Hepatocyte (in vitro differentiated cells): ENCODE measurements around the gene MT1E.

Experiments
- CTCF ChIP-seq: fragments of 200-600 bp; sonication (generic); IDR thresholded peaks from 2 replicates; pipeline ENCODE4 v1.5.1; 2016; ENCODE audit warnings: antibody characterized with exemption, mild to moderate bottlenecking; ENCODE audit not compliant: poor library complexity
- EZH2phosphoT487 ChIP-seq: fragments of 200-600 bp; sonication (generic); IDR thresholded peaks from one replicate; pipeline ENCODE4 v1.6.1; 2018; ENCODE audit warnings: antibody characterized with exemption, mild to moderate bottlenecking, low read depth, moderate library complexity; ENCODE audit not compliant: unreplicated experiment, severe bottlenecking

DNA sequence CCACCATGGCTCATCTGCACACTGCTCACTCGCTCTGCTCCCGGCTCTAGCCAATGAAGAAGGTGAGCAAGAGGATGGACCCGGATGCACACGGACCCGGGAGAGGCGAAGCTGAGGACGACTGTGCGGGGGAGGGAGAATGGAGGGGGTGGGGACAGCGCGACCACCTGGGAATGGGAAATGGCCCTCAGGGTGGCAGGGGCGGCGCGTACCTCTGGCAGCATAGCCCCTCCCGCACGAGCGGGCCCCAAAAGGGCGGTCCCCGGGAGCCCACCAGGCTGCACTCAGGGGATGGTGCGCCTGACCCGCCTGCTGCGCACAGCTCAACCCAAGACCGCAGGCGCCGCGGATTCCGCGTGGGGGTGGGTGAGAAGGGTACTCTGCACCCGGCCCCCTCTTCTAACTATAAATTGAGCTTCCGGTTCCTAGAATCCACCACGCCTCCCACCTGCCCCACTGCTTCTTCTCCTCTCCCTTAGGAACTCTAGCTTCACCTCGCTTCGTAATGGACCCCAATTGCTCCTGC lies 50.2 kb downstream of the MT1E start:
- TF ChIP-seq CTCF = no peak
- no peak for TF ChIP-seq EZH2phosphoT487
